Measurements from ENCODE around the gene FAM118A.

The FAM118A gene

GRCh38 chr22:45376009-45376408, 66.3 kb downstream of the FAM118A start:
- no peak for DNase-seq (ENCODE audit: low read depth)

DNA sequence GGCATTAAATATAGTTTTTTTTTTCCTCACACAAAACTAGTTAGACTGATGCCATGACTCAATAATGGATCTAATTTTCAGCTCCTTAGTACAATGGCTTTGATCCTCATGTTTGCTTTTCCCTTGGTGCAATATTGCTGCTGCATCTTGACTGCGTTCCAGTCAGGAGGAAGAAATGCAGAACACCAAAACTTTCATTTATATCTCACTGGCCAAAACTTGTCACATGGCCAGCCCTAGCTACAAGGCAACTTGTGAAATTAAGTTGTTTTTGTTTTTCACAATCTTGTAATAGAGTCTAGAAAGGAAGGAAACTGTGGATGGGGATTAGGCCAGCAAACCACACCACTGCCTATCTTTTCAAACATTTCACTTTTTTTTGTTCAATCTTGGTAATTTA, 67.0 kb downstream of the FAM118A start:
- DNase-seq (ENCODE audit: low read depth) = no peak

GRCh38 chr22:45381348-45381747, 71.6 kb downstream of the FAM118A start:
- no peak for DNase-seq (ENCODE audit: low read depth)

- no peak for DNase-seq (ENCODE audit: low read depth)
These were observed 79.8 kb downstream of the FAM118A start for GRCh38 chr22:45389546-45389945.

Data from EH (cell line).